CD14-positive monocyte (primary cell): Measurements from ENCODE around the gene TINAGL1. TPM values are rescaled to one million over a fixed set of nuclear protein-coding genes. Genes with fewer than 3 reads are reported as not detected.
A peak's percentile ranks its signal among the peaks of the same experiment; 100 is the strongest.

ENCODE experiments used
- DNase-seq, 3 donors: peaks; one replicate each; pipeline ENCODE4 v3.0.0-alpha.2; 2011 to 2022
- H2AFZ ChIP-seq: 2 replicates; pipeline ENCODE4 v1.6.0; 2012; ENCODE audit warnings: mild to moderate bottlenecking, low read depth, low read length, inconsistent platforms; ENCODE audit not compliant: insufficient read depth, poor library complexity, severe bottlenecking
- H3K27ac ChIP-seq, 2 donors: 1 replicate in 1 of 2; 2 replicates in 1 of 2; pipeline ENCODE4 v1.5.1; 2012 to 2013; ENCODE audit warnings: low read length in 2 of 2, control low read depth in 1 of 2, inconsistent platforms in 1 of 2, low read depth in 1 of 2, mild to moderate bottlenecking in 1 of 2
- H3K27me3 ChIP-seq, 2 donors: one replicate each; pipeline versions ENCODE4 v1.6.0 to v1.6.1; 2011 to 2013; ENCODE audit warnings: low read length in 2 of 2; ENCODE audit not compliant: control insufficient read depth in 2 of 2, insufficient read depth in 2 of 2
- H3K36me3 ChIP-seq, 2 donors: replicated peaks in 1 of 2; 1 replicate in 1 of 2; 2 replicates in 1 of 2; pipeline versions ENCODE4 v1.5.1 to v1.6.1; 2012 to 2013; ENCODE audit warnings: low read length in 2 of 2, control low read depth in 1 of 2, inconsistent platforms in 1 of 2, mild to moderate bottlenecking in 1 of 2; ENCODE audit not compliant: insufficient read depth in 2 of 2, control insufficient read depth in 1 of 2
- H3K4me1 ChIP-seq, 2 donors: 1 replicate in 1 of 2; 2 replicates in 1 of 2; pipeline versions ENCODE4 v1.5.1 to v1.6.1; 2012 to 2013; ENCODE audit warnings: low read length in 2 of 2, control low read depth in 1 of 2, inconsistent platforms in 1 of 2, mild to moderate bottlenecking in 1 of 2, moderate library complexity in 1 of 2; ENCODE audit not compliant: insufficient read depth in 2 of 2, control insufficient read depth in 1 of 2
- H3K4me2 ChIP-seq: replicated peaks from 2 replicates; pipeline ENCODE3; 2012; ENCODE audit warnings: low read length, moderate library complexity, mild to moderate bottlenecking; ENCODE audit not compliant: poor library complexity, severe bottlenecking; ENCODE audit errors: extremely low read depth
- H3K4me3 ChIP-seq, 3 experiments: fragments of 200-600 bp in 1 of 3; sonication (generic) in 1 of 3; replicated peaks in 1 of 3; 1 replicate in 2 of 3; 2 replicates in 1 of 3; pipeline ENCODE4 v1.5.1; 2011 to 2013; ENCODE audit warnings: low read length in 3 of 3, mild to moderate bottlenecking in 3 of 3, control low read depth in 2 of 3, low read depth in 2 of 3, inconsistent platforms in 1 of 3, moderate library complexity in 1 of 3
- H3K79me2 ChIP-seq: 2 replicates; pipeline ENCODE4 v1.6.0; 2012; ENCODE audit warnings: mild to moderate bottlenecking, control low read depth, inconsistent platforms, low read length, moderate library complexity; ENCODE audit not compliant: insufficient read depth
- H3K9ac ChIP-seq: 2 replicates; pipeline ENCODE4 v1.6.0; 2017; ENCODE audit warnings: low read length, mild to moderate bottlenecking; ENCODE audit not compliant: insufficient read depth, poor library complexity, severe bottlenecking
- H3K9me3 ChIP-seq, 2 donors: replicated peaks in 1 of 2; 1 replicate in 1 of 2; 2 replicates in 1 of 2; pipeline versions ENCODE4 v1.5.1 to v1.6.1; 2012 to 2013; ENCODE audit warnings: low read length in 2 of 2, control low read depth in 1 of 2; ENCODE audit not compliant: control insufficient read depth in 1 of 2, insufficient read depth in 1 of 2
- H4K20me1 ChIP-seq: 2 replicates; pipeline ENCODE4 v1.6.0; 2012; ENCODE audit warnings: mild to moderate bottlenecking, low read length, control low read depth, moderate library complexity; ENCODE audit not compliant: insufficient read depth
- H3K27ac Mint-ChIP-seq, 7 donors: one replicate each; pipeline ENCODE4 v1.8.0; 2020; ENCODE audit warnings: mild to moderate bottlenecking in 7 of 7, mixed read lengths in 7 of 7, moderate library complexity in 6 of 7, inconsistent platforms in 2 of 7
- H3K27me3 Mint-ChIP-seq, 3 donors: one replicate each; pipeline ENCODE4 v1.8.0; 2021 to 2022; ENCODE audit warnings: low read depth in 3 of 3, mild to moderate bottlenecking in 3 of 3, mixed read lengths in 3 of 3, moderate library complexity in 3 of 3, inconsistent platforms in 1 of 3
- H3K36me3 Mint-ChIP-seq, 2 donors: one replicate each; pipeline ENCODE4 v1.8.0; 2020; ENCODE audit warnings: mixed read lengths in 2 of 2, inconsistent platforms in 1 of 2, mild to moderate bottlenecking in 1 of 2
- H3K4me1 Mint-ChIP-seq: one replicate; pipeline ENCODE4 v1.8.0; 2020; ENCODE audit warnings: mild to moderate bottlenecking, mixed read lengths
- H3K4me3 Mint-ChIP-seq, 2 donors: one replicate each; pipeline ENCODE4 v1.8.0; 2020; ENCODE audit warnings: mild to moderate bottlenecking in 2 of 2, mixed read lengths in 2 of 2, moderate library complexity in 1 of 2
- H3K9me3 Mint-ChIP-seq, 7 donors: one replicate each; pipeline ENCODE4 v1.8.0; 2020 to 2022; ENCODE audit warnings: mixed read lengths in 7 of 7, mild to moderate bottlenecking in 6 of 7, moderate library complexity in 6 of 7, inconsistent platforms in 2 of 7
- CTCF ChIP-seq: fragments of 200-600 bp; IDR thresholded peaks from one replicate; pipeline ENCODE4 v1.8.0; 2022; ENCODE audit warnings: antibody characterized with exemption, mild to moderate bottlenecking
- WGBS: methylation state at CpG from one replicate; pipeline ENCODE4 v1.1.5; 2013; ENCODE audit warnings: missing lambda C conversion rate; ENCODE audit not compliant: insufficient coverage; 5-methylcytosine and 5-hydroxymethylcytosine counted together
- intact Hi-C, 2 donors: fragments of 100-400 bp; cut with micrococcal nuclease; formaldehyde crosslinking; loops; one replicate each; pipeline versions ENCODE4 v1.15.0 to v1.15.1; 2023
- polyA plus RNA-seq, 3 donors: library from polyadenylated mRNA; depleted of rRNA in 1 of 3; unstranded in 2 of 3; stranded (reverse) in 1 of 3; fragments of 300-500 nt in 2 of 3; fragments of >200 nt in 1 of 3; fragmentation: Illumina TruSeq in 2 of 3; gene quantifications; 1 replicate in 2 of 3; 2 replicates in 1 of 3; pipeline ENCODE4 v1.2.3, GENCODE V29; 2012 to 2021

Gene TINAGL1
- polyA plus RNA-seq, 3 donors: 0.07 TPM; not detected in 2

GRCh38 chr1:31617916-31618746 is 41.8 kb downstream of the TINAGL1 start:
- 11% methylated on average over 36 of the region's 56 CpGs for WGBS
- peaks cover 1 to 2% of the 10 kb centered on the region in 2 donors for H3K36me3 Mint-ChIP-seq
- Histone ChIP-seq H3K9ac (peak overlapping the region; percentile 43), H3K27me3 (peaks cover 7 to 32% of the 10 kb centered on the region in 2 donors), H3K9me3 (no peaks in the 10 kb centered on the region), H3K36me3 (no peaks in the 10 kb centered on the region), H3K79me2 (no peaks in the 10 kb centered on the region), H2AFZ (peak overlapping the region; percentile 71), H3K4me3 (peak overlapping the region in 1 of 3 experiments; percentile 63), H3K27ac (no peak overlapping the region), H3K4me2 (peak overlapping the region; percentile 78), H4K20me1 (no peaks in the 10 kb centered on the region), H3K4me1 (peaks cover 5 to 8% of the 10 kb centered on the region in 2 donors)
- peak; percentile 25 to 52 (median 43) for DNase-seq
- peaks cover 22 to 37% (median 31%) of the 10 kb centered on the region in 3 donors for H3K27me3 Mint-ChIP-seq
- H3K27ac Mint-ChIP-seq: no peak overlapping the region
- intact Hi-C loops: loop anchor here (1.0 to 5.0 kb wide), 2 partner anchors 54 to 56 kb away; no protein-coding TSS in a partner anchor
- H3K4me1 Mint-ChIP-seq: peaks cover 2% of the 10 kb centered on the region
- peak; percentile 98 for TF ChIP-seq CTCF
- H3K9me3 Mint-ChIP-seq: peaks cover 0 to 6% (median 3%) of the 10 kb centered on the region in 7 donors
- H3K4me3 Mint-ChIP-seq: peak overlapping the region in 1 of 2 donors; percentile 48

- WGBS: 80% methylated on average over 18 of the region's 23 CpGs
Observed at GRCh38 chr1:31618916-31619846, 42.9 kb downstream of the TINAGL1 start.

More at GRCh38 chr1:31618916-31619846, 42.9 kb downstream of the TINAGL1 start:
- H3K36me3 ChIP-seq: no peaks in the 10 kb centered on the region
- no peak overlapping the region for H3K4me3 ChIP-seq
- H3K4me1 Mint-ChIP-seq: peaks cover 8% of the 10 kb centered on the region
- TF ChIP-seq CTCF: no peak
- peaks cover 22 to 37% (median 31%) of the 10 kb centered on the region in 3 donors for H3K27me3 Mint-ChIP-seq
- H3K27ac Mint-ChIP-seq: peak overlapping the region in 4 of 7 donors; percentile 3 to 60 (median 56)
- H3K9ac ChIP-seq: peak overlapping the region; percentile 15
- H3K36me3 Mint-ChIP-seq: peaks cover 5% of the 10 kb centered on the region in 2 donors
- H3K4me1 ChIP-seq: peaks cover 13 to 17% of the 10 kb centered on the region in 2 donors
- H4K20me1 ChIP-seq: no peaks in the 10 kb centered on the region
- H3K9me3 Mint-ChIP-seq: peaks cover 0 to 6% (median 3%) of the 10 kb centered on the region in 7 donors
- no peak for DNase-seq
- H2AFZ ChIP-seq: no peak overlapping the region
- intact Hi-C loops: loop anchor here (1.0 to 5.0 kb wide), 2 partner anchors 55 to 57 kb away; no protein-coding TSS in a partner anchor
- no peaks in the 10 kb centered on the region for H3K79me2 ChIP-seq
- H3K4me3 Mint-ChIP-seq: no peak overlapping the region
- H3K27me3 ChIP-seq: peaks cover 7 to 32% of the 10 kb centered on the region in 2 donors
- H3K4me2 ChIP-seq: no peak overlapping the region
- H3K27ac ChIP-seq: no peak overlapping the region
- H3K9me3 ChIP-seq: no peaks in the 10 kb centered on the region
